Stimulated activated CD8-positive, alpha-beta memory T cell treated with anti-CD3 and anti-CD28 coated beads, Interleukin-4, amount 100 ng/mL, for 4 hours (primary cell): ENCODE results near the gene CHAF1A.

Source experiments
- DNase-seq, 2 donors: peaks; one replicate each; pipeline ENCODE4 v3.0.0-alpha.2; 2020; ENCODE audit warnings: low read depth in 2 of 2, low spot score in 1 of 2

CHAF1A gene

DNA sequence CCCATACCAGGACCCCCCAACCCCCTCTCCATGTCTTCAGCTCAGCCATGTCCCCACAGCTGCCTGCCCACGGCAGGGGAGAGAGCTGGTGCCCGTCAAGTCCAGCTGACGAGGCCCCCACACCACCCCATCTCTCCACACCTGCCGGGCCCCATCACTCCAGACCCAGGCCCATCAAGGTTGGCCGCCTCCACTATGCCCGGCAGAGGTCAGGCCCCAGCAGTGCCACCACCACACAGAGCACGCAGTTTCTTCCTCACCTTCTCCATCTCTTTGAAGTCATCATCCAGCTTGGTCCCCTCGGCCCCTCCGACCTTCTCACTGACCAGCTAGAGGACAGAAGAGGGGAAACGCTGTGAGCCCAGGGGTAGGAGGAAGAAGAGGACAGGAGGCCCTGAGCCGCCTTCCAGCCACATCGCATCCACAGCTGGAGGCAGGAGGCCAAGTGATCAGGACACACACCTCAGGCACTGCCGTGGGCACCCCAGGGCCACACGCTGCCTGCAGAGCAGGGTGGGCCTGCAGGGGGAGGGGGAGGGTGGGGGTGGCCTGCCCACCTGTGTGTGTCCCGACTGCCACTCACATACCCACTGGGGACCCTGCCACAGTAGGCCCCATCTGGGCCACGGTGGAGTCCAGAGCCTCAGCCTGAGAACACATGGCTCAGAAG lies 35.6 kb upstream of the CHAF1A start:
- no peak for DNase-seq

DNA sequence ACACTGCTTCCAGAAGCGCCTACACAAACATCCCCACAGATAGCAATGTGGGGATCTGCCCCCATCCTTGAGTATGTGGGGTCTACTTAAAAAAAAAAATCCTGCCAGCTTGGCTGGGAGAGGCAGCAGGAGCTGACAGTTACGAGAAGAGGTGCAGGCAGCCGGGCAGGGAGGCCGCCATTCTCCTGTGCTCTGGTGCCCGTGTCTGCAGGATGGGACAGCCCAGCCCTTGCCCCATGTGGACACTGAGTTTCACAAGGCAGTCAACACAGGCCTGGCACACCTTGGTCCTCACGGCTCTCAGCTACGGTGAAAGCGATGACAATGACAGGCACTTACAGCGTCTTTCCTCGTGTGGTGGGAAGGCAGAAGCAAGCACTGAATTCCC lies 35.1 kb upstream of the CHAF1A start:
- no peak for DNase-seq

DNA sequence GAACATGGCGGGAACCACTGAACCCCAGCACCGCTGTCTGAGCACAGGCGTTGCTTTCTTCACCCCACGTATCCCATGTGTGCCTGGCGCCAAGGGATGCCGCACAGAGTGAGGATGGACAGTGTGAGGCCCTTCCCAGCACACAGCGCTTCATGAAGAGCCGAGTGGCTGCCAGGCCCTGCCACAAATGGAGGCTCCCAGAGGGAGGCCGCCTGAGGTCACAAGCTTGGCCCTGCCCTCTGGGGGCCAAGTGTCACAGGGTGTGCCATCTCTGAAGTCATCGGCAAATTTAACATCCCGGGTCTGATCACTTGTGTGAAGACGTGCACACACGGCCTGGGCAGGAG lies 34.7 kb upstream of the CHAF1A start:
- DNase-seq: no peak

DNA sequence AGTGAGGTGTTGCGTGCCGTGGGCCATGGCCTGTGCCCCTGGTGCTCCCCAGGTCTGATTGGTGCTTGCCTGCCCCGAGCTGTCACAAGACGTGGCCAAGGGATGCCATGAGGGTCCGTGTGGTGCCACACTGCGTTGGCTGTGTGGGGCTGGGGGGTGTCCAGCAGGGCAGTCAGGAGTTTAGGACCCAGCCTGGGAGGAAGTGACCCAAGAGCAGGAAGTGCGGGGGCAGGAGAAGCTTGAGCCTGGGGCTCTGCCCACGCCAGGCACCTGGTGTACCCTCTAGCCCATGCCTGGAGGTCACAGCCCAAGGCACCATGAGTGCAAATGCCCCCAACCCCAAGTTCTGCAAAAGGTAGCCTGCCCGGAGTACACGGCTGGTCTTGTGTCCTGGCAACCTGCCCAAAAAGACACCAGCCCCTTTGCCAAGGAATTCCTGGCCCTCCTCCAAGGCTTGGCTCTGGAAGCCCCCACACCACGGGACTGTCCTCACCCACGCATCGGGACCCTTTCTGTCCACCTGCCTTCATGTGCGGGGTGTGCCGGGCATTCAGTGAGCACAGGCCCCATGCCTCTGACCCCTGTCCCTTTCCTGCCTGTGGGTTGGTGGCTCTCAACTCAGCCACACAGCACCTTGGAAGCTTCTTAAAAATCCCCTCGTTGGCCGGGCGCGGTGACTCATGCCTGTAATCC lies 34.2 kb upstream of the CHAF1A start:
- DNase-seq: no peak

DNA sequence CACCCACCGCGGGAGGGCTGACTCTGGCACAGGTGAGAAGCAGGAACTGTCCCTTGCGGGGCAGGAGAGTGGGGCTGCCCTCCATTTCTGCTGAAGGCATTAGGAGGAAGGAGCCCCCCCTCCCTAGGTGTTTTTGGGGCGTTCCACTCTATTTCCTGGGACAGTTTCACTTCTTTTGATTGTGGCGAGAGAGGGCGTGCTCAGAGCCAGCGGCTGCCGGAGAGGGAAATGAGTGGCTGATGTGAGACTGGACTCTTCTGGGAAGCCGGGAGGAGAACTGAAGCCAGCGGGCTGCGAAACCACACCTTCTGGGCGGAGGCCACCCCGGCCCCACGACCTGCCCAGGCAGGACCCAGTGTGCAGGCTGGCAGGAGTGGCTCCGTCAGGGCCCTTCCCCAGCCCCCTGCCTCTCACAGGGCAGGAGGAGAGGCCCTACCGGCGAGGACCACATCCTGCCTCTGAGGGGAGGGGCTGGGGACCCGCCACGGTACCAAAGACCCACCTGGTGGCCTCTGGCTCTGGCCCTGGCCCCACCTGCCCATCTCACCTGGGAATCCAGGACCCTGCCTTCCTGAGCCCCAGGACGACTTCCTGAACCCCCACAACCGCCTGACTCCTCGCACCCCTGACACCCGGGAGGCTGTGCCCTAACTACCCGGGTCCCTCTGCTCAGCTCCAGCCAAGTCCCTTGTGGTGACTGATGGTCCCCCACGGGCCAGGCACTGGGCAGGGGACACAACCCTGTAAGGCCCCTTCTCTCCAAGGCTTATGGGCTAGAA lies 33.1 kb upstream of the CHAF1A start:
- DNase-seq: peak; percentile 24 to 35

DNA sequence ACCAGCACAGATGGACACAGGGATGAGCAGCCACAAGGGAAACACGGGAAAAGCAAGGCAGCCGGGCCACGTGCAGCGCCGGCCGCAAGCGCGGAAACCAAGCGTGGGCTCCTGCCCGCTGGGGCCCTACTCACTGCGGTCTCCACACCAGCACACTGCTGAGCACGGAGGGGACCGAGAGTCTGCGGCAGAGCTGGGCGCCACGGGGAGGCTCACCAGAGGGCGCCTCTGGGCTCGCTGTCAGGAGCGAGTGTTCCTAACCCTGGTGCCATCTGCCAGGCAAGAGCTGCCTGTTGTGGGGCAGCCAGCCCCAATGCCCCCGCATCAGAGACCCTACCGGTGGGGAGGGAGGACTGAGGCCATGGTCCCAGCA lies 32.6 kb upstream of the CHAF1A start:
- peak; percentile 49 to 63 for DNase-seq

DNA sequence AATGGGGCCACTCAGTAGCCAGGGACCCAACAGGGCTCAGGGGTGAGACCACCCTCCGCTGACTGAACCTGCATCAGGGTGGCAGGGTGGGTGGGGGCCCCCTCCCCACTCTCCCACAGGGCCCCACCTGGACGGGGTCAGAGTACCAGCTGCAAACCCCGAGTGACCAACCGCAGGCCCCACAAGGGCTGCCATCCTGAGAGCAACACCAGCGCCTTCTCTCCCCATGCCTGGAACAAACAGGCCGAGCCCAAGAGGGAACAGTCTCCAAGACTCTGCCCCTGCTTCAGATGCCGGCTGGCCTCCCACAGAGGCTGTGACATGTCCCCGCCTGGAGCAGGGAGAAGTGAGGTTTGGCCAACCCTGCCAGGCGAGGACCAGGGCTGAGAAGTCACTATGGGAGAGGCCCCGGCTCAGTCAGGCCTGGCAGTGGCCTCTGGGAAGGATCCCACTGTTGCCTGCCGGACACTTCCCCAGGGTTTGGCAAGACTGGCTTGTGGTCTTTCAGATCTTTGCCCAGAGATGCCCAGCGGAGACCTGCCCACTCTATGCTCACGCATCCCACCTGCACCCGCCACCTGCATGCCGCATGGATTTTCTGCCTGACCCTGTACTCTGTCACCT lies 31.9 kb upstream of the CHAF1A start:
- no peak for DNase-seq

DNA sequence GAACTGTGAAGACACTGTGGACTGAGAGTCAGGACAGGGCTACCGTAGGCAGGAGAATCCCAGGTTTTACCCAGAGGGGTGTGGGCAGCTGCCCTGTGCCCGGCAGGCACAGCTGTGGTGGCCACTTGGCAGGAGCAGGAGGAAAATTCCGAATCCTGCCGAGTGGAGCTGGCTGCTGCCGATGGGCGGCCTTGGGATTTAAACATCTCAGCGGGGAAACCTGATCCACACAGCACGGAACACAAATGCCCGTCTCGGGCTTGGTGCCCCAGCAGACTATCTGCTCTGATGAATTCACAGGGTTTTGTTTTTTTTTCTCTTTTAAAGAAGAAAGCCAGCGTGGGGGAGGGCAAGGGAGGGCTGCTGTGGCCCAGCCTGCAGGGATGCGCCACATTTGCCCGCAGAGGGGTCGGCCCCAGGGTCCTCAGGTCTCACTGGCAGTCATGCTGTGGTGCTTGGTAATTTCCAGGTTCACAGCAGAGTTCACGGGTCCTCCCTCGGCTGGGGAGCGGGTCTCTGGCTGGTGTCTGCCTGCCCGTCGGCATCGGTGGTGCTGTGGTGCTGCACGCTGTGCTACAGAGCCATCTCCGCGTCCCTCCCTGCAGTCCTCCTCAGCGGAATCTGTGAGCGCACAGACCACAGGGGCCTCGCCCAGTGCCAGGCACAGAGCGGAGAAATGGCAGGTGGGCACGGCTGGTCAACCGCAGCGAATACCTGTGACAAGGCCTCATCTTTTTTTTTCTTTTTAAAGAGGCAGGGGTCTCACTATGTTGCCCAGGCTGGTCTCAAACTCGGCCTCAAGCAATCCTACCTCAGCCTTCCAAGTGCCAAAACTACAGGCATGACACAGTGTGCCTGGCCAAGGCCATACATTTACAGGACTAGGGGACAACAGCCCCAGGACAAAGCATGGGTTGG lies 30.9 kb upstream of the CHAF1A start:
- DNase-seq: no peak

DNA sequence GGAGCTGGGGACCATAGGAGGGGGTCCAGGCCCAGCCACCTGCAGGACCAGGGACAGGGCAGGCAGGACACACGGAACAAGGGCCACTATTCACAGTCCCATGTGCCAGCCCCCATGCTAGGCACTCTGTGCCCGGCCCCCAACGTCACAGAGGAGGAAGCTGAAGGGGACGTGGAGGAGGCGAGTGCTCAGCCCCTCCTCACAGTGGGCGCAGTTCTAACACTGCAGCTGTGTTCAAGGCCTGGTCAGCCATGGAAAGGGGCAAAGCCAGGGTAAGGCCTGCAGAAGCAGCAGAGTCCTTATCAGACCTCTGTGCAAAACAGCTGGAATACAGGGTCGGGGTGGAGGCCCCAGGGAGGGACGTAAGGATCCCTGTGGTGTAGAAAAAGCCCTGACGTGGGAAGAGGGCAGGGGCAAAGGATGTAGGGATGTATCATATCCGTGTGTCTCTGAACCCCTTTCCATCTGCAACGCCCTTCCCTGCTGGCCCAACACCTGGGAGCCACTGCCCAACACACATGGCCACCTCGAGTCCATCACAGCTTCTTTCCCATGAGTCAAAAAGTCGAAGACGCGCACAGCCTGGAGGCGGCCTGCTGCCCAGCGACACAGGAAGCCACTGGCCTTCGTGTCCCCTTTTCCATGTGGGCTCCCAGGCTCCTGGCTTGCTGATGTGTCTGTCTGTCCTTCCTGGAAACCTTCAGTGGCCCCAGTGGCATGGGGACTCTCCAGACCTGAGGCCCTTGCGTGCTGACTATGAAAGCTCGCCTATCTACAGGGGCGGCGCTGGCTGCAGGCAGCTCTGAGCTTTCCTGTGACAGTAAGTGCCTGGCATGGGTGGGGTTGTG lies 30.1 kb upstream of the CHAF1A start:
- DNase-seq: no peak

DNA sequence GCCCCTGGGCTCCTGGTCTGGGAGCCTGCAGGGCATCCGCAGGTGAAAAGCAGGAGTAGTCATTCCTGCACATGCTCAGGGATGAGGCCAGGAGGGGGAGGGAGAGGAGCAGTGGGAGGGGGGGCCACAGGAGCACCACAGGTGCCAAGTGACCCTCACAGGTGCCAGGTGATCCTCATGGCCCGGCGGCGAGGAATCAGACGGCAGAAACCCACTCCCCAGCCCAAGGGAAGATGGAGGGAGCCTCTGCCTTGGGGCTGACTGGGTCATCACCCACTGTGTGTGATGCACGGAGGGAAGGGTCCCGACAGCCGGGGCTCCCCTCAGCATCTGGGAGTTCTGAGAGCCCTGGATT lies 29.4 kb upstream of the CHAF1A start:
- no peak for DNase-seq

DNA sequence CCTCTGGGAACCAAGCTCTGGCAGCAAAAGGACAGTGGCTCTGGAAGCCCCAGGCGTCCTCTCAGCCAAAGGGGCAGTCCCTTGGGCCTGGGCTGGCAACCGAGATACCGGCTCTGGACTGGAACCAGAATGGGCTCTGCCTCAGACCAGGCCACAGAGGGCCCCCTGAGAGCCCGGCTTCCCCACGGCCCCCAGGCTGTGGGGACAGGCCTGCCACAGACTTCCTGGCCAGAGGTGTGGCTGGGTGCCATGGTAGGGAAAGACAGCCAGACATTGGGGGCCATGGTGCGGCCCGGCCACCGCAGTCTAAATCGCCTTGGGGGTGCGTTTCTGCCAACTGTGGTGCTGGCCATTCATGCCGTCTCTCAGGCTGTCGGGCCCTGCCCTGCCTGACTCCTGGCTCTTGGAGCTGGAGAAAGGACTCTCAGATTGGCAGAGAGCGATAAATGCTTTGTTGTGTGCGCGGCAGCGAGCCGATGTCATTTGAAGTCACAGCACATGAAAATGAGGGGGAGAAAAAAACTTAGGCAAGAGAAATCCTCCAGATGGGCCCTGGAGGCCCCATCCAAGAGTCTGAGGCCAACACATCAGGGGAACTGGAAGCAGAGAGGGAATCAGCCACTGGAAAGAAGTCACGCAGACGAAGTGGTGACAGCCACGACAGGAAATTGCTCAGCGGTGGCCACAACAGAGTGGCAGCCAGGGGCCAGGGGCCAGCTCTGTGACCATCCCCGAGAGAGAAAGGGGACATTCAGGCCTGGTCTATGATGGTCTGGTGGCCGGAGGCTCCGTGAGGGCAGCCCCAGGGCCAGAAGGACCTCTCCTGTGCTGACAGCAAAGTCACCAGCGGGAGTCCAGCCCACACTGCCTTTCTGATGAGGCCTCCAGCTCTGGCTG lies 28.6 kb upstream of the CHAF1A start:
- no peak for DNase-seq

DNA sequence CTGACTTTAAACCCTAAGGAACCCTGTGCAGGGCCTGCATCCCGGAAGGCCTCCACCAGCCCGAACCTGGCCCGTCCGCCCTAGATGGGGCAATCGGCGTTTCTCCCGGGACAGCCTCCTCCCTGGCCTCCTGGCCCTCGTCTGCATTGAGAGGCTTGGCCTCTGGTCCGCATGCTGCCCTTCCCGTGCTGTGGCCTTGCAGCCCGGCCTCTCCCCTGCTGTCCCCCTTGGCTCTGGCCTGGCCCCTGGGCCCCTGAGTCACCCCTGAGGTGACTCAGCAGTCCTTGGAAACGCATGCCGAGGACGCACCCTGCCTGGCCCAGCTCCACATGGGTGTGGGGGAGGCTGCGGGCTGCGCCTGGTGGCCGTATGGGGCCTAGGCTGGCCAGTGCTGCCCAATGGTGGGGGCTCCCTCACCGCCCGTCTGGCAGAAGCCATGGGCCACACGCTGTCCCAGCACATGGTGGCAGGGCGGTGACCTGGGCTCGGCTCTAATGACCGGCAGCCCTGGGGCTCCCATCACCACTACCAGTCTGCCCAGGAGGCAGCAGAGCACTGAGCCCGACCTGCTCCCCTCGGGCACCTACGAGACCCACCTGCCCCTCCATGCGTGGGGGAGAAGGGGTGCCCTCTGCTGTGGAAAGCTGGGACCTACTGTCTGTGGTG lies 27.8 kb upstream of the CHAF1A start:
- DNase-seq: no peak

DNA sequence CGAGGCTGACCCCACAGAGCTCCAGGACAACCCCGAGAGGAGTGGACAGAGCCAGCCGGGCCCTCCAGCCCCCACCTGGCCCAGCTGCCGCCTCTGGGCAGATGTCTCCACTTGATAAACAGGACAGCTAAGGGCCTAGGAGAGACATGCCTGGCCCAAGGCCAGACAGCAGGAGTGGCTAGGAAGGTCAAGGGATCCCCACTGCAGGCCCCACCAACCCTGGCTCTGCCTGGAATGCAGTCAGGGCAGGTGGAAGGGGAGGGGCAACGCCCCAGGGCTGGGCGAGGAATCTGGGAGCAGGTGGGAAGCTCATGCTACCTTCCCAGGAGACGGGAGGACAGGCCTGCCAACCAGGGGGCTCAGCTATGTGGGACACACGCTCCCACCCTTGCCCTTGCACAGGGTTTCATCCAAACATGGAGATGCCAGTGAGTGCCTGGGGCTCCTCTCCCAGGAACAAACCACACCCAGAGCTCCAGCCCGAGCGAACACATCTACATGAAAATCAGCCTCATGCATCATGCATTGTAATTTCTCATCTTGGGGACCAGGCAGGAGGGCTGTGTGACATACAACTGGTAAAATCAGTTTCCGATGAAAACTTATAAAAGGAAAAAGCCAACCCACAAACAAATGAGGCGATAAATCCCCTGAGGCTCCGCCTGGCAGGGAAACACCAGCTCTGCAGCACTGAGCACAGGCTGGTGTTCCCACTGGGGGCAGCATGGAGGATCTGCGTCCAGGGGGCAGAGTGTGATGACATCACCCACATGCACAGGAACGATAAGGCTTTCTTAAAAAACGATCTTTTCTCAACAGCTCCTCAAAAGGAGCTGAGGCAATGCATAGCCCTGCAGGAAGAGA lies 27.0 kb upstream of the CHAF1A start:
- DNase-seq: no peak

DNA sequence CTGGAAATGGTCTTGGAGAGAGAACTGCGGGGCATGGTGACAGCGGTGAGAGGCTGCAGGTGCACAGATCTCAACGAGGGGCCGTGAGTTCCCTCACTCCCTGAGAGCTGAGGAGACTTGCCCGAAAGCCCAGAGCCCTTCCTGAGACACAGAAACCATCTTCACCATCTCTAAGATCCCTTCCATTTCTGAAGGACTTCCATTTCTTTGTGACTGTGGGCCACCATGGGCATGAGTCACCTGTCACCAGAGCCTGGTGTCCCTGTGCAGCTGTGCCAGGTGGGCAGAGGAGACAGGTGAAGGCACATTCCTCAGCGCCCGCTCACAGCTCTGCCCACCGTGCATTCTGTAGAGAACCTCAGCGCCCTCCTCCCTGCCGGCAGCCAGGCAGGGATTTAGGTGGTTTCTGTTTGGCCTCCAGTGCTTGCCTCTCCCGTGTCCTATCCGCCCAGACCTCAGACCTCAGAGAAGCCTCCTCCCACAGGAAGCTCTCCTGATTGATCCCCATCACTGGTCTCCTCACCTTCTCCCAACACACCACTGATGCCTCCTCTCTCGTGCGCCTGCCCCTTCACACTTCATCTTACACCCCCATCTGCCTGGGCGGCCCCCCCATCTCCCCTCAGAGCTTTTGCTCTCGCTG lies 26.3 kb upstream of the CHAF1A start:
- no peak for DNase-seq

DNA sequence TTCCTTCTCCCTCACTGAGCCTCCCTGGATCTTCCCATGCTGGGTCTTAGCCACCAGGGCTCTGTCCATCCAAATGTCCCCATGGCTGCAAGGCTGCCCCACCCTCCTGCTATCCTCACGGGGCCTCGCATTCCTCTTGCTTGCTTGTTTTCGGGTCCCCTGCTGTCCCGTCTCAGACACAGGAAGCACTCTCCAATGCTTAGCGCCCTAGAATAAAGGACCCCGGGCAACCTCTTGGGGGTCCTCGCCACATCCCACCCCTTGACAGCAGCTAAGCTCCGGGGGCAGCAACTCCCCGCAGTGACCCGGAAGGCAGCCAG lies 25.8 kb upstream of the CHAF1A start:
- no peak for DNase-seq

DNA sequence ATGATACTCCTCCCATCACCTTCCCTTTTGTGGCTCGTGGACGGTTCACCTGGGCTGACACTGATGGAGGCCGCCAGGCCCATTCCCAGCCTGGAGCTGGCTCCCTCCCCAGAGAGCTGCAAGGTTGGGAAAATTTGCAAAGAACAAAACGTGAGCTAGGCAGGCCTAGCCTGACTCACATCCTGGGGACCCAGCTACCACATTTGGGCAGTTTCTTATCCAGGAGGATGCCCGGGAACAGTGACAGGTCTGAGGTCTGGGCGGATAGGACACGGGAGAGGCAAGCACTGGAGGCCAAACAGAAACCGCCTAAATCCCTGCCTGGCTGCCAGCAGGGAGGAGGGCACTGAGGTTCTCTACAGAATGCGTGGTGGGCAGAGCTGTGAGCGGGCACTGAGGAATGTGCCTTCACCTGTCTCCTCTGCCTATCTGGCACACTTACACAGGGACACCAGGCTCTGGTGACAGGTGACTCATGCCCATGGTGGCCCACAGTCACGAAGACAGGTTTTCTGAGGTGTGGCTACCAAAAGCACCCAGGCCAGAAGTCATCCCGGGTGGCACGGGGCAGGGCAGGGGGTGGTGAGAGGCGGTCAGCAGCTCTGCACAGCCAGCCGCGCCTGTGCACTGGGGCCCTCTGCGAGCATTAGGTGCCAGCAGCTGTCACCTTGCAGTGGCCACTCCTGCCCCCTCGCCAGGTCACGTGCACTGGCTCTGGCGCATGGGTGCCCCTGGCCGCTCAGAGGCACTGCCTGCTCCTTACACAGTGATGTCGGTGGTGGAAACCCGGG lies 25.3 kb upstream of the CHAF1A start:
- DNase-seq: no peak

DNA sequence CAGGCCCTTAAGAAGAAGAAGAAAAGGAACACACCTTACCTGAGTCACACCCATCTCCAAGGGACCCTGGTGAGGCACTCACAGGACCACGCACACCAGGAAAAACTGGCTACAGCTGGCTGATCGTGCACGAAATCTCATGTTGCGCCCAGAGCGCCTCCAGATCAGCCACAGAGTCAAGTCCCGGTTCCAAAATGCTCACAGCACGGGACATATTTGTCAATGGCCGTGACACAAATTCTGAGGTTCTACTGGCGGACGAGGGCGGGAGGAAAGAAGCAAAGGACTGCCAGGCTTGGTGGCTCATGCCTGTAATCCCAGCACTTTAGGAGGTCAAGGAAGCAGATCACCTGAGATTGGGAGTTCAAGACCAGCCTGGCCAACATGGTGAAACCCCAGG lies 23.6 kb upstream of the CHAF1A start:
- no peak for DNase-seq
